Osteocyte (in vitro differentiated cells): ENCODE measurements around the gene HSFX1. TPM values are rescaled to one million over a fixed set of nuclear protein-coding genes. Genes with fewer than 3 reads are reported as not detected.

Experiments
- DNase-seq: peaks from one replicate; pipeline ENCODE4 v3.0.0; 2021; ENCODE audit warnings: mixed read lengths; ENCODE audit not compliant: unreplicated experiment; ENCODE audit errors: extremely low spot score
- H3K27ac Mint-ChIP-seq: one replicate; pipeline ENCODE4 v1.8.0; 2021; ENCODE audit warnings: mild to moderate bottlenecking, mixed read lengths; ENCODE audit not compliant: unreplicated experiment
- H3K27me3 Mint-ChIP-seq: one replicate; pipeline ENCODE4 v1.8.0; 2021; ENCODE audit warnings: mixed read lengths; ENCODE audit not compliant: unreplicated experiment
- H3K36me3 Mint-ChIP-seq: one replicate; pipeline ENCODE4 v1.8.0; 2021; ENCODE audit warnings: mixed read lengths; ENCODE audit not compliant: unreplicated experiment
- H3K4me1 Mint-ChIP-seq: one replicate; pipeline ENCODE4 v1.8.0; 2021; ENCODE audit warnings: mixed read lengths; ENCODE audit not compliant: unreplicated experiment
- H3K4me3 Mint-ChIP-seq: one replicate; pipeline ENCODE4 v1.8.0; 2021; ENCODE audit warnings: mild to moderate bottlenecking, moderate library complexity, mixed read lengths; ENCODE audit not compliant: unreplicated experiment
- H3K9me3 Mint-ChIP-seq: one replicate; pipeline ENCODE4 v1.8.0; 2021; ENCODE audit warnings: mixed read lengths; ENCODE audit not compliant: unreplicated experiment
- total RNA-seq: library from RNA; stranded (reverse); gene quantifications from 2 replicates; pipeline ENCODE4 v1.2.1, GENCODE V29; 2021
- TF ChIP-seq, protein P1 (sequence below): fragments of 200-600 bp; sonication (generic); IDR thresholded peaks from 2 replicates; pipeline ENCODE4 v1.5.0; 2021; ENCODE audit warnings: antibody characterized with exemption, mild to moderate bottlenecking, moderate library complexity

HSFX1 gene
- total RNA-seq, 1 donor from 2014 or later, result 1.6 TPM

DNA sequence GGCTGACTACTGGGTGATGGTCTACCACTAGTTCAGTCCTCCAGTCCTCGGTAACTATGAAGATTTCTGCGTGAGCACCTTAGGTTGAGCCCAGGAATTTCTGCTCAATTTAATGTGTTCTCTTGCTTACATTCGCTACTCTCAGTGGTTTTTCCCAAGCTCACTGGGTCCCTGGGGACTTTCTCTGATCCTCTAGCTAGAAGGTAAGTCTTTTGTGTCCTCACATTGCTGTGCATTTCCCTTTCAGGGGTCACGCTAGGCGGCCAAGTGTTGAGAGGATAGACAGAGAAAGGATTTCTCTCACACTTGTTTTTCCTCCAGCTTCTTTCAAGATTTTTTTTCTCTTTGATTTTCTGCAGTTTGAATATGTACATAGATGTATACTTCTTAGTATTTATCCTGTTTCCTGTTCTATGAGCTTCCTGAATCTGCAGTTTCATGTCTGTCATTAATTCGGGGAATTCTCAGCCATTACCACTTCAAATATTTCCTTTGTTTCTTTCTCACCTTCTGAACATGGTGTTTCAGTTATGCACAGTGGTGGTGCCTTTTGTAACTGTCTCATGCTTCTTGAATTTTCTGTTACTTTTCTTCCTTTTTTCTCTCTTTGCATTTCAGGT, 25.3 kb downstream of the HSFX1 start:
- Mint-ChIP-seq H3K9me3 (peaks cover 18% of the 10 kb centered on the region), H3K4me3 (no peak overlapping the region), H3K36me3 (no peaks in the 10 kb centered on the region), H3K4me1 (no peaks in the 10 kb centered on the region), H3K27ac (no peak overlapping the region), H3K27me3 (no peaks in the 10 kb centered on the region)
- TF ChIP-seq, protein P1, sequence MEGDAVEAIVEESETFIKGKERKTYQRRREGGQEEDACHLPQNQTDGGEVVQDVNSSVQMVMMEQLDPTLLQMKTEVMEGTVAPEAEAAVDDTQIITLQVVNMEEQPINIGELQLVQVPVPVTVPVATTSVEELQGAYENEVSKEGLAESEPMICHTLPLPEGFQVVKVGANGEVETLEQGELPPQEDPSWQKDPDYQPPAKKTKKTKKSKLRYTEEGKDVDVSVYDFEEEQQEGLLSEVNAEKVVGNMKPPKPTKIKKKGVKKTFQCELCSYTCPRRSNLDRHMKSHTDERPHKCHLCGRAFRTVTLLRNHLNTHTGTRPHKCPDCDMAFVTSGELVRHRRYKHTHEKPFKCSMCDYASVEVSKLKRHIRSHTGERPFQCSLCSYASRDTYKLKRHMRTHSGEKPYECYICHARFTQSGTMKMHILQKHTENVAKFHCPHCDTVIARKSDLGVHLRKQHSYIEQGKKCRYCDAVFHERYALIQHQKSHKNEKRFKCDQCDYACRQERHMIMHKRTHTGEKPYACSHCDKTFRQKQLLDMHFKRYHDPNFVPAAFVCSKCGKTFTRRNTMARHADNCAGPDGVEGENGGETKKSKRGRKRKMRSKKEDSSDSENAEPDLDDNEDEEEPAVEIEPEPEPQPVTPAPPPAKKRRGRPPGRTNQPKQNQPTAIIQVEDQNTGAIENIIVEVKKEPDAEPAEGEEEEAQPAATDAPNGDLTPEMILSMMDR, result no peak
- DNase-seq, result no peak

DNA sequence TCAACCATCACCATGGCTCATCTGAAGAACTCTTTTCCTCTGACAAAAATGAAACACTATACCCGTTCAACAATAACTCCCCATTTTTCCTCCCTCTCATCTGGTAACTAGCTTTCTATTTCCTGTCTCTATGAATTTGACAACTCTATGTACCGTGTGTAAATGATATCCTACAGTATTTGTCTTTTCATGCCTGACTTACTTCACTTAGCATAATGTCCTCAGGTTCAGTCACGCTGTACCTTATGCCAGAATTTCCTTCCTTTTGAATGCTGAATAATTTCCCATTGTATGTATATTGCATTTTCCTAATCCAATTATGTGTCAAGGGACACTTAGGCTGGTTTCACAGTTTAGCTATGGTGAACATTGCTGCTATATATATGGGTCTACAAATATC, 26.1 kb downstream of the HSFX1 start:
- TF ChIP-seq, protein P1, result no peak
- DNase-seq, result no peak
- Mint-ChIP-seq H3K9me3 (peaks cover 18% of the 10 kb centered on the region), H3K4me1 (no peaks in the 10 kb centered on the region), H3K36me3 (no peaks in the 10 kb centered on the region), H3K27ac (no peak overlapping the region), H3K4me3 (no peak overlapping the region), H3K27me3 (no peaks in the 10 kb centered on the region)

DNA sequence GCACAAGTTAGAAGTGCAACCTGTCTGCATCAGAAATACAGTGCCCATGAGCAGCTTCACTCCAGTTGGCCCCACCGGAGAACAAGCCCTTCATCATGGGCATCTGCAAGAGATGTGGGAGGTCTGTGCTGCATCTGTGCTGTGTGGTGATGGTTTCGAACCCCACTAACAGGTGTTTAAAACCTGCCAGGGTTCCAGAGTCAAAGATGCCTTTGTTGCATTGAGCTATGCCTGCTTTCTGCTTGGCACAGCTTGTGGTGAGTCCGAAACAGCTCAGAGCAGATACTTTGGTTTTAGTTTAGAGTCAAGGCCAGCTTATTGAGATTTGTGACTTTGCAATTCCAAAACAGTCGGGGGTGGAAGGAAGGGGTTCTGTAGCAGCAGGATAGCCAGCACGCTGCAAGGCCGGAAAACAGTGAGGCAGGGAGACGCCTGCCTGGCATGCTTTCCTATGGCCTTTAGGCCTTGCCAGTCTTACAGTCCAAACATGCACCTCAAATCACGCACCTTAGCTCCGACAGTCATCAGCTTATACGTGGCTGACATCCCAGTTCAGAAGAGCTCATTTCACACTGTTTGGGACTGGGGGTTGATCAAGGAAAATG, 29.7 kb downstream of the HSFX1 start:
- TF ChIP-seq, protein P1, result no peak
- Mint-ChIP-seq H3K36me3 (no peaks in the 10 kb centered on the region), H3K4me3 (no peak overlapping the region), H3K27me3 (no peaks in the 10 kb centered on the region), H3K4me1 (no peaks in the 10 kb centered on the region), H3K9me3 (peaks cover 8% of the 10 kb centered on the region), H3K27ac (no peak overlapping the region)
- DNase-seq, result no peak

DNA sequence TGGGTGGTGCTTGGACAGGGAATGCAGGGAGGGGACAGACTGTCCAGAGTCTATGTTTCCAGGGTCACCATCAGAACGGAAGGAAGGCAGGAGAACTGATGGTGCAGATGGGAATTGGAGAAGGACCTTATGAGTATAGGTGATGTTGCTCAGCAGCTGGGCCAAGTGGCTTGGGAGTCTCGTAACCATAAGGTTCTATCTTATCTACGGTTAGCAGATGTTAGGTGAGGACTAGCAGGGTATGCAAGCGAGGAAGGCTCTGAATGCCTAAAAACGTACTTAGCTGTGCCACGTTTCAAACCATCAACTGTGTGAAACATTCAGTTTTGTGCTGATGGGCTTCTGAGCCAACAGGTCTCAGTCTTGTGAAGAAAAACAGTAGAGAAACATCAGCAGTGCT, 30.2 kb downstream of the HSFX1 start:
- H3K4me1 Mint-ChIP-seq, result no peaks in the 10 kb centered on the region
- H3K4me3 Mint-ChIP-seq, result no peak overlapping the region
- TF ChIP-seq, protein P1, result no peak
- H3K9me3 Mint-ChIP-seq, result peaks cover 8% of the 10 kb centered on the region
- H3K27me3 Mint-ChIP-seq, result no peaks in the 10 kb centered on the region
- H3K27ac Mint-ChIP-seq, result no peak overlapping the region
- DNase-seq, result no peak
- no peaks in the 10 kb centered on the region for H3K36me3 Mint-ChIP-seq

DNA sequence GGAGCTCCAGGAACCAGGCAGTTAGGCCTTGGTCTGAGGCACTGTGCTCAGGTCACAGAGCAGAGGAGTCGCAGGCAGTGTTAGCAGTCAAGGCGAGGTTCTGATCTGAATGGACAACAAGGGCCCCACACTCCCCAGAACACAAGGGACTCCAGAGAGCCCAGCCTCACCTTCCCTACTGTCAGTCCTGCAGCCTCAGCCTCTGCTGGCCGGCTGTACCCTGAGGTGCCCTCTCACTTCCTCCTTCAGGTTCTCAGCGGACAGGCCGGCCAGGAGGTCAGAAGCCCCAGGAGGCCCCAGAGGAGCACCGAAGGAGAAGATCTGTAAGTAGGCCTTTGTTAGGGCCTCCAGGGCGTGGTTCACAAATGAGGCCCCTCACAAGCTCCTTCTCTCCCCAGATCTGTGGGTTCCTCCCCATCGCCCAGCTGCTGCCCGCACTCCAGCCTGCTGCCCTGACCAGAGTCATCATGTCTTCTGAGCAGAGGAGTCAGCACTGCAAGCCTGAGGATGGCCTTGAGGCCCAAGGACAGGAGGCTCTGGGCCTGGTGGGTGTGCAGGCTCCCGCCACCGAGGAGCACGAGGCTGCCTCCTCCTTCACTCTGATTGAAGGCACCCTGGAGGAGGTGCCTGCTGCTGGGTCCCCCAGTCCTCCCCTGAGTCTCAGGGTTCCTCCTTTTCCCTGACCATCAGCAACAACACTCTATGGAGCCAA, 34.0 kb downstream of the HSFX1 start:
- Mint-ChIP-seq H3K27ac (no peak overlapping the region), H3K4me1 (no peaks in the 10 kb centered on the region), H3K9me3 (no peaks in the 10 kb centered on the region), H3K27me3 (no peaks in the 10 kb centered on the region), H3K36me3 (no peaks in the 10 kb centered on the region), H3K4me3 (no peak overlapping the region)
- DNase-seq, result no peak
- TF ChIP-seq, protein P1, result no peak
